Brain pericyte (primary cell): ENCODE measurements around the gene ATP5F1E.
A peak's percentile ranks its signal among the peaks of the same experiment; 100 is the strongest.
"Not testable (repeated sequence)": the region's sequence is repeated elsewhere in the genome, so short reads cannot be mapped to it uniquely, and the experiment has no call there.

Experiments
- DNase-seq: peaks from one replicate; pipeline ENCODE4 v3.0.0-alpha.2; 2012; ENCODE audit warnings: low read depth, low spot score

The ATP5F1E gene

DNA sequence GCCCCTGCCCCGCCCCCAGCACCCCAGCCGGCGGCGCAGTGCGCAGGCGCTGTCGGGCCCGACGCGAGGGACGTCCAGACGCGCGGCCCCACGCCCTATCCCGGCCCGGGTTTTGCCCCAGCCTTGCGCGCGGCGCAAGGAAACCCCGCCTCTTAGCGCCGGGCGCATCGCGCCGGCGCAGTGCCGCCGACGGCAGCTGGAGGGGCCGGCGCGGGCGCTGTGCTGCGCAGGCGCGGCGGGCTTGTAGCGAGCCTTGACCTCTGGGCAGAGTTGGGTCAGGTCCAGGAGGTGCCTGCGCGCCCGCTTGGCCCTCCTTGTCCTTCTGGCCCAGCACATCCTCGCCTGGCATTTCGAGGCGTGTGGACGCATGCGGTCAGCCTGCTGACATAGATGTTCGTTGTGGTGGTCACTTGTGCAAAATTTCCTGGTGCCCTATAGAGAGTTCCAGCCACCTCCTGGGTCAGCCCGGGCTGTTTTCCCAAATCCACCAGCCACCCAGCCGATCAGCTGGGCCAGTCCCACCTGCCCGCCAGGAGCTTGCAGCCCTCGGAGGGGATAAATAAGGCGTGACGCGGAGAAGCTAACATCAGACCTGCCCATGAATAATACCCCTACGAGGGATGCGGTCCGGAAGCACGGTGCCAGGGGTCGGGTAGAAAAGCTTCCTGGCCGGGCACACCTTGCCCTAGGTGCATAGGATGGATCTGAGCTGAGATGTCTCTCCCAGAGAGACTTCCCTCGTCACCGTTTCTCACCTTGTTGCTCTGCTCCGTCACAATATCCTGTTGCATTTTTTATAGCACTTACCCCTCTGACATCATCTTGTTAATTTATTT is 10.9 kb upstream of the ATP5F1E start:
- peak; percentile 60 for DNase-seq

DNA sequence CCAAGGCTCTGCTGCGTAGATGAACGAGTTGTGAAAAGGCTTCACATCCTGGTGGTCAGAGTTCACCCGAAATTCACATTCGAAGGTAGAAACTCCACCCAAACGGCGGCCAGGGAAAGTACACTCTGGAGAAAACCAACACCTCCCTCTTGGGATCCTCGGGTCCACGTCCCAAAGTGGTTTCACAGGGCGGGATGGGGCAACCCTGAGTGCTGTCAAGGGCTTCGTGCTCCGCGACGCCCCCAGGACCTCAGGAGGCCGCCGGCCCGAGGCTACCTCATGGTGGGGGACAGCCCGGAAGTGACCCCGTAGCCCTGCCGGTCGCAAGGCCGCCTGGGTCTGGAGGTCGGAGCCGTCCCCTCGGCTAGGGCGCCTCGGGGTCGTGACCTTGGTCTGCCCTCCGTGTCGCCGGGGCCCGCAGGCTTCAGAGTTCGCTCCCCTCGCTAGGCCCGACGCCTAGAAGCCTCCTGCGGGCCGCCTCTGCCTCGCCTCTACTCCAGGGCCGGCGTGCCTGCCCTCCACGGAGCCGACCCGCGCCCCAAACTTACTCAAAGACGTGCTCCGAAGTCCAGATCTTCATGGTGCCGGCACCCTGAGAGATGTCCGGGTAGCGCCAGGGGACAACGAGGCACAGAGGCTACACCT is 10.1 kb upstream of the ATP5F1E start, which contains the start of gene PRELID3B:
TSS of gene PRELID3B (minus strand) at position 636 of the 645 bp plus-strand sequence. CDS start at position 580, 56 bp downstream.
- no peak for DNase-seq

DNA sequence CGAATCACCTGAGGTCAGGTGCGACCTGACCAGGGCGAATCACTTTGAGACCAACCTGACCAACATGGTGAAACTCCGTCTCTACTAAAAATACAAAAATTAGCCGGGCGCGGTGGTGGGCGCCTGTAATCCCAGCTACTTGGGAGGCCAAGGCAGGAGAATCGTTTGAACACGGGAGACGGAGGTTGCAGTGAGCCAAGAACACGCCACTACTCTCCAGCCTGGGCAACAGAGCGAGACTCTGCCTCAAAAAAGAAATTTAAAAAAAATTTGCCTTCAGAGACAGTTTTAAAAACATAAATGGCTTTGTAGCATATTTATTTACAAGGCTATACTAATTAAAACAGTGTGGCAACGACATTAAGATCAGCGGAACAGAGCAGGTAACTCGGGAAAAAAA is 9.4 kb upstream of the ATP5F1E start:
- not testable (repeated sequence) for DNase-seq

DNA sequence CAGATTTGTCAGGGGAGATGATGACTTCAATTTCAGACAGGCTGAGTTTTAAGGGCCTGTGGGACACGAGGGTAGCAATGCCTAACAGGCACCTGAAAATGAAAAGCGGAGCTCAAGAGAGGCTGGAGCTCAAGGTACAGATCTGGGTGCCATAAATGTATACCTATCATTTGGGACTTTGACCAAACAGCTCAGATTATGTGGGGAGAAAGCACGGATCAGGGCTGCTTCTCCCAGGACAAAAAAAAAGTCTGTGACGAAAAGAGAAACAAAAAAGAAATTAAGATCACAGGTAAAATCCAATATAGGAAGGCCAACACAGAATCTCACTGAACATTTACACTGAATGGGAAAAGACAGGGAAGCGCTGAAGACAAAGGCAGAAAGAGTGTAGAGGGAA is 8.5 kb upstream of the ATP5F1E start:
- no peak for DNase-seq

DNA sequence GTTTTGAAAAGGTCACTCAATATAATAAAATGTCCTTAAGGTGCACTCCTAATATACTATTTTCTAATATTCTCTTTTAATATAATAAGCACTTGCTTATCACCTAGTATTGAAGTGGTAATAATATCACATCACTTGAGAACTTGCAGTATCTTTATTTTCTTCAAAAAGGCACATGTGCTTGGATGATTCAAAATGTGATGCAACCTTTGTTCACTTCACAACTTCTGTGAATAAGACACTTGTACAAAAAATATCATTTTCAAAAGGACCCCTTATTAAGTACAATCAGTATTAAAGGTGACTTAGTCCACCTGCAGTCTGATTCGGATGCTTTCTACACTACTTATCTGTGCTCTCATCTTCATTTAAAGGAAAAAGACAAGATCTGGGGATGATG is 7.1 kb upstream of the ATP5F1E start:
- DNase-seq = no peak

DNA sequence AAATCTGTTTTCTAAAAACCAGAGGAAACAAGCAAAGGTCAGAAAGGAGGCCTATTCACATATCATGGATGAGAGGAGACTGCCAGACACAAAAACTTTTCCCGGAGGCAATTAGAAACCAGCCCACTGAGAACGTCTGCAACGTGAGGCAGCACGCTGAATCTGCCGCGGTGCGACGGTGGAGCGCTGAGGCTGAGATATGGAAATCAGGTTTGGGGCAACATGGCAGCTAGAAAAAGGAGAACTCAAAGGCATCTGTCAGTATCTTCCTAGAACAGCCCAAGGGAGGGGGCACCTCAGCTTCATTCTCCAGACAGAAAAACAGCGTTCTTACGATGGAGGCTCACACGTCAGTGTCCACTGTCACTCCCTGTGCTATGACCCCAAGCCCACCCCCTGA is 5.3 kb upstream of the ATP5F1E start:
- no peak for DNase-seq

DNA sequence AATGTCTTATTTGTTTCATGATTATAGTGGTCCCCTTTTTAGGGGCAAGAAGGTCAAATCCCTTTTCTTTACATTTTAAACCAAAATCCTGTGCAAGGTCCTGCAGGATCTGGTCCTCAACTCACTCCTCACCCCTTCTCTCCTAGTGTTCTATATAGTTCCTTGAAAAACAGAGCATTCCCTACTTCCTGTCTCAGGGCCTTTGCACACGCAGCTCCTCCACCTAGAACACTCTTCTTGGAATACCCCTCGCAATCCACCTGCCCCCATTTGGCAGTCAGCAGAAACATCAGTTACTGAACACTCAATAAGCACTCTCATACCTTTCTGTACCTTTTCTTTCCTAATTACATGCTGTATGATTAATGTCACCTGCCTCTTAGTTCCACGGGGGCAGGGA is 3.2 kb upstream of the ATP5F1E start:
- no peak for DNase-seq

DNA sequence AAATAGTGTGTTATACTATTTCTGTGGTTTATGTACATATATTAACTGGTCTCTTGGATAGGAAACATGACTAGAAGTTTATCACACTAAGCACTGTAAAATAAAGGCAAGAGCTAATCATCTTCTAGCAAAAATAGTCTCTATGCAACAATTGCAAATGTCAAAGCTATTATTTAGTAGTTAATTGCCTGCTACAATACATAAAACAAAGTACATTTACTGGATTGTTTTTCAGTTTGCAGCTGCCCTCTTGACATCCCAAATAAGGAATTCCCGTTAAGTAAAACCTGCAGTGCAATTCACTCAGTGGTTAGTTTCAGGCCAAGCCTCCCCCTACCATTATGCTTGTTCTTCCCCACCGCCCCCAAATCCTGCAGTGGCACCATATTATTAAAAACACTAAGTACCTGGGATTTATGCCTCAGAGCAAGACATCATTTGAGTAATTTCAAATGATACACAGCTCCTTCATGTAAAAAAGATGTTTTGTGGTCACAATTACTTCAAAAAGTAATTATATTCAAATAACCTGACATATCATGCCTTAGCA is 1.6 kb upstream of the ATP5F1E start:
- no peak for DNase-seq

DNA sequence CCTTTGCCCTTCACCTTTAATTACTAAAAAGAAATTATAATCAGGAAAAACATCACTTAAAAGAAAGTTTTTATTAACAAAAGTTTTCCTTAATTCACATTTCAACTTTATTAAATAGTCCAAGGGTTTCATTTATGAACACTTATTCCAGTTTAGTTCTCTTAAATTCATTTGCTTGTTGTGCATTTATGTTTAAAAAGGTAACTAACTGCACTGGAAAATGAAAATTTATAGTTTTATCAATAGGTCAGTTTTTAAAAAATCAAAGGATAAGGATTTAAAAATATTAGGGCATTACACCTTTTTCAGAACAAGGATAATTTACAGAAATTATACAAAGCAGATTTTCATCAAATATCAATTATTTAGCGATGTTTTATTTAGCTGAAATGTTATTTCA is 958 bp upstream of the ATP5F1E start:
- DNase-seq = no peak

DNA sequence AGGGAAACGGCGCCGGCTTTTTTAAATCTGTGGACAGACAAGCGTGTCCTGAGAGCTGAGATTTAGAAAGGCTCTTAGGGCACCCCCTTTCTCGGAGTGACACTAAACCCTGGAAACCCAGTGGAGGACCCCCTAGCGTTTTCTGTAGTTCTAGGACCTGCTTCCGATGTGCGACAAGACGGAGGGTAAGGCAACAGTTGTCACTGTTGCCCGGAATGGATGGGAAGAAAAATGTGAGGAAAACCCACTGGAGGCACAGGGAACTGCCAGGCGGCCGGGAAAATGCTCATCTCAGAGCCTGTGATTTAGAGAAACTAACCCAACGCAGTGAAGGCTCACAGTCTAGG is 551 bp upstream of the ATP5F1E start:
- DNase-seq = no peak

DNA sequence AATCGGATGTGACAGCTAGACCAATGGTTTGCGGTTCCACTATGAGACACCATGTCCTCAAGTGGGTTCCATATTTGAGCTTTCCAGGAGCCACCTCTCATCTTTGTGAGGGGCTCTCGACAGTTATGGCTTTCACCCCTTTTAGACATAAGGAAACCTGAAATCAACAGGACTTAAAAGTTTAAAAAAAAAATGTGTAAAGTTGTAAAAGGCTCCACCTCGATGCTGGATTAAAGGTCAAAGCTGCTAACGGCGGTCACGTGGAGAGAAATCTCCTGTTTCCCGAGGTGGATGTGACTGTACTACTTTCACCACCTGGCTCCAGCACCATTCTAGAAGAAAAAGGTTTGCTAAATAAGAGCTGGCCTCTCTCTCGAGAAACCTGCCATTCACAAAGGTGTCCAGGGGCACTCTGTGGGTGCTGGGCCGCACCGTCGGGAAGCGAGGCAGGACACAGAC is 542 bp downstream of the ATP5F1E start:
- DNase-seq = no peak

DNA sequence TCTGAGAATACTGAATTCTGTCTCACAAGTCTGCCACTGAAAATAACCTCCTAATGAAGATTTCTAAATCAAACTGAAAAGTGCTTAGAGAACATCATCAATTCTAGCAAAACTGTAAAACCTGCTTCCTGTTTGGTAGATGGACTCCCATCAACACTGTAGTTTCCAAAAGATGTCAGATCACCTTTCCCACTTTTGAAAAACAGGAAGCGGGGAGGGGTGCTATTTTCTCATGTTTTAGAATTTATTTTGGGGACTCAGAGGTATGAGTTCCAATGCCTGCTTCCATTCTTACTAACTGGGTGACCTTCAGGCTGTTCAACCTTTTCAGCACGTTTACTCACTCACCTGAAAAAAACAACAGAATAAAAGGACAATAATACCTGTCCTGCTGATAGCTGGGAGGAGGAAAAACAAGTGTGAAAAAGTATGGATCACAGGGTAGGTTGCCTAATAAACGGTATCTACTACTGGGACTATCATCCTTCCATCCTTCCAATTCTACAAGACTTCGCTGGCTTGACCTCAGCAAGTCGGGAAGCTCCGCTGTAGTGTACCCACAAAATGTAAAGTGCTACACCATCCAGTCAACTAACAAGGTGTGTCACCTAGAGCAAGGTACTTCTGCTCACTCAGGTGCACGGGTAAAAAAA is 1.1 kb downstream of the ATP5F1E start:
- DNase-seq = no peak

DNA sequence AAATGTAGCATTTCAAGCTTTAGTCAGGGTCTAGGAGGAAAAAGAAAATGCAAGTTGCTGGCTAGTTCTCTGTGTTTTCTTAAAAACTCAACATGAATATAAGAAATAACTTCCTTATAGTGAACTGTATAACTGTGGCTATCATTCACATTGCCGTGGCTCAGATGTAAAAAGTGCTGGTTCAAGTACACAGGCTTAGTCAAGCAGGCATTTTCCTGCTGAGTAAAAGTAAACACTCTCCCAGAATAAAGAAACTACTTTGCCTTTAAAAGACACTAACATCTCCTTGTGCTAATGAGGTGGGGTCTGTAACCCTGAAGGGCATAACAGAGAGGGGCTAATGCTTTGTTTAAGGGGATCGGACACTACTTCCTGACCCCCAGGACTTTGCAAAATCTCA is 3.3 kb downstream of the ATP5F1E start:
- no peak for DNase-seq

DNA sequence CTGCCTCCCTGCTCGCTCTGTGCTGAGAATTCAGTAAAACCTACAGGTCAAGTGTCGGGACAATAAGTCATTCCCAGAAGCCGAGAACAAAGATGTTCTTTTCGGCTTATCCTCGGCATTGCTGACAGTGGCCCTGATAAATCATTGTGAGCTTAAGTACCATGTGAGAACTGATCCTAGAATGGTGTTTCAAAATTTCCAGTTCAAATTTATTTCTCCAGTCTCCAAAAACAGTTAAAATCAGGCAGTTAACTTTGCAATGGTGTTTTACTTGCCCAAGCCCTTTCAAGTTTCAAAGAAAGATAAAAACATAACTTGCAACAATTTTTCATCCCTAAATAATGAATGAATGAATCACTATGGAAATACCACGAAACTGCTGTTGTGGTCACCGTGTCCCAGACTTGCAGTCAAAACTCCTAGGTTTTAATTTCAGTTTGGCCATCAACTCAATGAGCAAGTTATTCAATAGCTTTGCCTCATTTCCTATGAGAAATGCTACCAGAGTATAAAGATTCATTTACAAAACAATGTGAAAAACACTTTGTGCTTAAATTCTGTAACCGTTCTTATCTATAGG is 4.3 kb downstream of the ATP5F1E start:
- no peak for DNase-seq

DNA sequence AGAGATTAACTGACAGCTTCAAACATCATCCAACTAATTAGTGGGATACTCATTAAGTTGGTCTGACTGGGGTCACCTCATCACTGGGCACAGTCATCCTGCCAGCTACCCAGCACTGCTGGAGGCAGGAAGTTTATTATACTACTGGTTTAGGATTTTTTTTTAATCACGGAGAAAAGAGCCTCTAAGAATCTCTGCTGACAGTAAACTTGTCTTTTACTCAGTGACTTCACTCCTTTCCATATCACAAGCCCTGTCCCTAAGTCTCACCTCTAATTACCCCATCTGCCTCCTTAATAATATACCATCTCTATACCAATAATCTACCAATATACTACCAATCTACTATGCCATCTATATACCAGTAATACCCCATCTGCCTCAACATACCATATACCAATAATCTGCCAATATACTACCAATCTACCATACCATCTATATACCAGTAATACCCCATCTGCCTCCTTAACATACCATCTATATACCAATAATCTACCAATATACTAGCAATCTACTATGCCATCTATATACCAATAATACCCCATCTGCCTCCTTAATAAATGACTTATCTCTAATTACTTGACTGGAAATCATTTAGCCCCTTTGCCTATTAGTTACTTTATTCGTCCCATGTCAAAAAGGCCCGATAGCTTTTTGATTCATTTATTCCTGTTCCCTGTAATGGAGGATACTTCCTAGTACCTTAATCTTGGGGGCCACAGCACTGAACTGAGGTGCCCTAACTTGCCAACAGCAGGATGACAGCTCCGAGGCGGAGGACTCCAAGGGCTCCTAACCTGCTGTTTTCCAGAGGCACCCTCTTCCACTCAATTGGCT is 5.0 kb downstream of the ATP5F1E start:
- no peak for DNase-seq

DNA sequence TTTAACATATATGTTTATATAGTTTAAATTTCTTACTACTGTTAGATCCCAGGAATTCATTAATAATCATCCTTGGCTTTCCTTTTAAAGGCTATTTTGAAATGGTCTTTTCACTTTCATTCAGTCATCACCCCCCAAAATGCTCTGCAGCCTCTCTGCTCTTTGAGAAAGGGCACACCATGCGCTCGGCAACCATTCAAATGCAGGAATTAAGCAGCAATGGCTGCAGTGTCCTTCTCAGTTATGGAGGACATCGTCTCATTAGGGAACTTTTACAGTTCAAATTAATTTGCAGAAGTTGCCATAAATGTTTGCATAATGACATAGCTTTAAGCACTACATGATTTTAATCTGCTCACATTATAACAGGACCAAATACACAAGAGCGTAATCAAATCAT is 6.6 kb downstream of the ATP5F1E start:
- DNase-seq = no peak

DNA sequence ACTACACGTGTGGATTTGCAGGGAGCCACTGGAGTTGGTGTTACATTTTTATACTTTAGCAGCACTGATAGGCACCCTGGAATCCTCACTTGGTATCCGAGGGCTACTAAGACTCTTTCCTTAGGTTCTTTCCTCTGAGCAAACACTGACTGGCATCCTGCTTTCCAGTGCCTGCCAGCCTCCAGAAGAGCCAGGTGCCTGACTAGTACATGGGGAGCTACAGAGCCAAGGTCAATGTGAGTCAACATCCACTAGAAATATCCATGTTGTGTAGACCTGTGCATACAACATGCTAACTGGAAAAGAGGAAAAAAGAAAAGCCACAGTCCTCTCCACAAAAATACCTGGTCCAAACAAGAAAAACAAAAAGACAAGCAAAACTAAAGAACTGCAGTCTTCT is 7.0 kb downstream of the ATP5F1E start:
- DNase-seq = no peak

DNA sequence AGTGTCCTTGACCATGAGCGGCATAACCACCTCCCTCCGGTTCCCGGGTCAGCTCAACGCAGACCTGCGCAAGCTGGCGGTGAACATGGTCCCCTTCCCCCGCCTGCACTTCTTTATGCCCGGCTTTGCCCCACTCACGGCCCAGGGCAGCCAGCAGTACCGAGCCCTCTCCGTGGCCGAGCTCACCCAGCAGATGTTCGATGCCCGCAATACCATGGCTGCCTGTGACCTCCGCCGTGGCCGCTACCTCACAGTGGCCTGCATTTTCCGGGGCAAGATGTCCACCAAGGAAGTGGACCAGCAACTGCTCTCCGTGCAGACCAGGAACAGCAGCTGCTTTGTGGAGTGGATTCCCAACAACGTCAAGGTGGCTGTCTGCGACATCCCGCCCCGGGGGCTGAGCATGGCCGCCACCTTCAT is 8.0 kb downstream of the ATP5F1E start:
- DNase-seq = no peak

DNA sequence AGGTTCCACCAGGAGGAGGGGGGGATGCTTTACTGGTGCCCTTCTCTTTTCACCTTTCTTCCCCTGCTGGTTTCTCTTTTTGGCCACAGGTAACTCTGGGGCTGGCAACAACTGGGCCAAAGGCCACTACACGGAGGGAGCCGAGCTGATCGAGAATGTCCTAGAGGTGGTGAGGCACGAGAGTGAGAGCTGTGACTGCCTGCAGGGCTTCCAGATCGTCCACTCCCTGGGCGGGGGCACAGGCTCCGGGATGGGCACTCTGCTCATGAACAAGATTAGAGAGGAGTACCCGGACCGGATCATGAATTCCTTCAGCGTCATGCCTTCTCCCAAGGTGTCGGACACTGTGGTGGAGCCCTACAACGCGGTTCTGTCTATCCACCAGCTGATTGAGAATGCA is 8.5 kb downstream of the ATP5F1E start:
- no peak for DNase-seq

DNA sequence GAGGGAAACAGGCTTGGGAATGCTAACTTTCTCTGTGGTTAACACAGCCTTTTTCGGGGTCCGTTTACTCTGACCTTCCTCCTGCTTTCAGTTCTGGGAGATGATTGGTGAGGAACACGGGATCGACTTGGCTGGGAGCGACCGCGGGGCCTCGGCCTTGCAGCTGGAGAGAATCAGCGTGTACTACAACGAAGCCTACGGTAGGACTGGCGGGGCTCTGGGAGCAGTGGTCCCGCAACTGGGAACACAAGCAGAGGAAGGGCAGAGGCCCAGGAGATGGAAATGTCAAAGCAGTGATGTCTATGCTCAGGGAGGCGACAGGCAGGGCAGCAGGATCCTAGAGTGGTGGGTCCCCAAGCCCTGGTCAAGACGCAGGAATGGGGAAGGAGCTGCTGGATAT is 9.4 kb downstream of the ATP5F1E start:
- DNase-seq = no peak

DNA sequence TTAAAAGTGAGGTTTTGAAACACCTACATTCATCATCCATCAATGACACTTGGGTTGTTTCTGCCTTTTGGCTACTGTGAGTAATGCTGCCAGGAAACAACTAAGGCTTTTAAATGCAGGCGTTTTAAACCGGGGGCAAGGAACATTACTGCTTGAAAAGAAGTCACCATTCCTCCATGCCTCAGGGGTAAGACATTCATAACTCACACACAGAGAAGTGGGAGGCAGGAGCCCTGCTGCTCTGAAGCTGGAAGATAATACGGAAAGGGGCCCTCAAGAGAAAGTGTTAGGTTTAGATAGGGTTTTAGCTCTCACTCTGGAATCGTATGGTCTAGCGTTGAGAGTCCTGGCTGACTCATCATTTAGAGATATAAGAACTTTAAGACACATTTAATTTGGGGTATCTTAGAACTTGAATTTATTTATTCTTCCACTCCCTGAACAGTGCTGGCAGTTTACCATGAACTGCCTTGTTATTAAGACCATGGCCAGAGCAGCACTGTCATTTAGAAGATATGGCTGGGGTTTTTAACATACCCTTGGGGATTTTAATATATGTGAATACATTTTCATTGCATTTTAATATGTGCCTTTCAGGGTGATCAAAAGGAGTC is 11.1 kb downstream of the ATP5F1E start:
- DNase-seq = no peak
